A549 treated with ZK216348 at 1 μM for 4 hours (cell line): ENCODE data around the gene CCDC134. TPM values are rescaled to one million over a fixed set of nuclear protein-coding genes. Genes with fewer than 3 reads are reported as not detected.

Experiments used
- total RNA-seq: library from RNA; stranded (reverse); fragments of 200-300 nt; extraction: Qiagen RNA extraction; gene quantifications from 5 replicates; pipeline ENCODE4 v1.2.3, GENCODE V29; 2022; ENCODE audit warnings: low read depth

CCDC134 gene
- 2.4 to 3.8 TPM (median 3.4 TPM) in 5 replicates for total RNA-seq

GRCh38 chr22:41800348-41801146, at the start of gene CCDC134:
Gene CCDC134, plus strand, starts transcription at chr22:41800679. Its CDS starts 8,212 bp downstream, at chr22:41808891.

GRCh38 chr22:41832553-41833368, 32.3 kb downstream of the CCDC134 start, which contains the start of gene SREBF2:
Gene SREBF2, plus strand, starts transcription at chr22:41833105. Its CDS starts 166 bp downstream, at chr22:41833271.

Other genes starting within 250 kb of the CCDC134 start
- gene CSDC2, start 239.7 kb upstream of the CCDC134 start, total RNA-seq: 1.5 to 2.9 TPM (median 2.2 TPM) in 5 replicates
- 24.1 to 34.3 TPM (median 29.1 TPM) in 5 replicates for gene PMM1, start 210.8 kb upstream of the CCDC134 start, total RNA-seq
- gene DESI1, start 179.6 kb upstream of the CCDC134 start, total RNA-seq: 14.9 to 18.7 TPM (median 16.4 TPM) in 5 replicates
- 282 to 431 TPM (median 302 TPM) in 5 replicates for gene XRCC6, start 179.4 kb upstream of the CCDC134 start, total RNA-seq
- gene SNU13, start 111.8 kb upstream of the CCDC134 start, total RNA-seq: 121 to 188 TPM (median 163 TPM) in 5 replicates
- 0.21 TPM in 1 of 5 replicates, not detected in the others for gene MEI1, start 101.2 kb upstream of the CCDC134 start, total RNA-seq
- gene SREBF2, start 32.4 kb downstream of the CCDC134 start, total RNA-seq: 18.8 to 34.4 TPM (median 28.8 TPM) in 5 replicates
- gene SHISA8, start 114.4 kb downstream of the CCDC134 start, total RNA-seq: 0.14 to 0.29 TPM (median 0.29 TPM) in 3 of 5 replicates, not detected in the others
- 0.11 to 0.37 TPM (median 0.15 TPM) in 5 replicates for gene TNFRSF13C, start 126.1 kb downstream of the CCDC134 start, total RNA-seq
- 19.3 to 38.8 TPM (median 37.3 TPM) in 5 replicates for gene CENPM, start 146.5 kb downstream of the CCDC134 start, total RNA-seq
- gene SEPTIN3, start 168.8 kb downstream of the CCDC134 start, total RNA-seq: 0.83 to 1.5 TPM (median 1.3 TPM) in 5 replicates
- gene WBP2NL, start 198.1 kb downstream of the CCDC134 start, total RNA-seq: 0.12 TPM in 1 of 5 replicates, not detected in the others